AML-193 (cell line): ENCODE data around the gene SYNJ2.
A peak's percentile ranks its signal among the peaks of the same experiment; 100 is the strongest.
"Not testable (repeated sequence)": the region's sequence is repeated elsewhere in the genome, so short reads cannot be mapped to it uniquely, and the experiment has no call there.

Experiments used
- DNase-seq, 2 experiments: peaks; one replicate each; lab custom pipeline; 2025; lab: John Stamatoyannopoulos, UW

Gene SYNJ2

GRCh38 chr6:157981395-157982101 is at the start of gene SYNJ2:
TSS of gene SYNJ2 (plus strand) at chr6:157981863. CDS start at chr6:157981962, 99 bp downstream.
- peak; percentile 67 to 72 for DNase-seq

- DNase-seq: no peak
Observed at GRCh38 chr6:157935786-157936185, 45.9 kb upstream of the SYNJ2 start.

- no peak for DNase-seq
Observed at GRCh38 chr6:157937318-157937717, 44.3 kb upstream of the SYNJ2 start.

GRCh38 chr6:157937916-157938315 is 43.7 kb upstream of the SYNJ2 start:
- no peak for DNase-seq

GRCh38 chr6:157940375-157941036 is 41.2 kb upstream of the SYNJ2 start:
- DNase-seq: not testable (repeated sequence)

DNA sequence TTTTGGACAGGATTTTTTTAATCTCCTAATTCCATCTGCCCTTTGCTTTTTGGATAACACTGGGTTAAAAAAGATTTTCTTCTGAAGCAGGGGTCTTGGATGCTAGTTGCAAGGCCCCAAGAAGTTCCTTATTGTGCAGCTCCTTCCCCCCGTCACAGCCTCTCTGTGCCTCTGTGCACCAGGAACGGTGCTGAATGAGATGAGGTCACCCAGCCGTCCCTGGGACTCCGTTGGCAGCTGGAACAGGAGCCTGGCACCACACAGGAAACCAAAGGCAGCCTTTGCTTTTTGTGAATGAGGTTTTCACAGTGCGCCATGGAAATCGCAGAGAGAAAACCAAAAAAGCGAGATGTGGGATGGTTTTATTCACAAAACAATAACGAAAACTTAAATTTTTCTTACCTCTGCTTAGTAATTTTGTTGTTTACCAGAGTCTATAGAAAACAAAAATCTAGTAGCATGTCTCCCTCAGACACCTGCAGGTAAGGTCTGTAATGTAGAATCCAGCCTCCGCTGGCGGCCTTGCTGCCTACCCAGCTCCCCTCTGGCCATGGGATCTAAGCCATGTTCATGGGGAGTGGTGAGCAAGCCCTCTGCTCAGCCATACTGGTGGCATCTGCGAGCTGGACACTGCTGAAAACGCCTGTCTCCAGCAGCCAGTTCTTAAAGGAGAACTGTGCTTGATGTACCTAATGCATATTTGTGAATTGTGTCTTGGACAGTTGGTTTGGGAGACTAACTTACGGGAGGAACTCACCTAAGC is 40.4 kb upstream of the SYNJ2 start:
- DNase-seq: no peak

DNA sequence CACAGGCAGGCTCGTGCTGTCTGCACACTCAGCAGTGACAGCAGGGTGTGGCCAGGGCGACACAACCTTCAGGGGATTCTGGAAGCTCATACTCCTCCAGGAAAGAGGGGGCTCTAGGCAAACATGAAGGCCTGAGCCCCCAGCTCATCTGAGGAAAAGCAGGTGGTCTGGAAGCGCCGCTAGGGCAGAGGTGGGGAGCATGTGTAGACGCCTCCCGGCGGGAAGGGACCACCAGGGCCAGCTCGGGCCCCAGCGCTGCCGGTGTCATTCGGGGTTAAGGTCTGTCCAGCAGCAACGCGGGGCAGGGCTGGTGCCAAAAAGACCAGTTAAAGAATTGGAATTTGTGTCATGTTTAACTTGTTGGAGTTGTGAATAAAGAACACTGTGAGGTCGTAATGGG is 39.3 kb upstream of the SYNJ2 start:
- DNase-seq: no peak

DNA sequence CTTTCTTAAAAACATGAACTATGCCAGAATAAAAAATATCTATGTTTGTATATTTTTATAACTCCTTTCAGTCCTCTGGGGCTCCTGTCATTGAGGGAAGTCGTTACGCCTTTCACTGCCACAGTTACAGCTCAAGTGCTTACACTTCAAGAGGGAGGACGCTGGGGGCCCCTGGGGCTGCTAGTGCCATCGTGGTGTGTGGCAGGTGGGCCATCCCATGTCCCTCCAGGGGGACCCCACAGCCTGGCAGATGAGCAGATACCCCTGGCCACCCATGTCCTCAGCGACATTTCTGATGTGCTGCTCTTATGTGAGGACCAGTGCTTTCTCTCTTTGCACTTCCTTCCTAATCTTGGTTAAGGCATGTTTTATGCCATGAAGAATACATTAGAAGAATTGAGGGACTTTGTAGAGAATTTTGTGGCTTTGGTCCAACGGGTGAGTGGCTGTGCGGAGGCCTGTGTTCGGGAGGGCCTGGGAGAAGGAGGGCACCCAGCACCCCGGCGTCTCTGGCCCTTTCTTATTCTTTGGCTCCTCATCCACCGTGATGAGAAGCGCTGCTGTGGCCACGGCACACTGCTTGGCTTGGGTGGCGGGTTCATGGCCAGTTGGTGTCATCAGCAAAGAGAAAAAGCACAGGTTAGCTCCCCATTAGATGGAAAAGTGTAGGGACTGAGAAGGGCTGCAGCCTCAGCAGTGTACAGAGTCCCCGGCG is 38.3 kb upstream of the SYNJ2 start:
- DNase-seq: no peak

- DNase-seq: no peak
Observed at GRCh38 chr6:157943964-157944283, 37.7 kb upstream of the SYNJ2 start.

DNA sequence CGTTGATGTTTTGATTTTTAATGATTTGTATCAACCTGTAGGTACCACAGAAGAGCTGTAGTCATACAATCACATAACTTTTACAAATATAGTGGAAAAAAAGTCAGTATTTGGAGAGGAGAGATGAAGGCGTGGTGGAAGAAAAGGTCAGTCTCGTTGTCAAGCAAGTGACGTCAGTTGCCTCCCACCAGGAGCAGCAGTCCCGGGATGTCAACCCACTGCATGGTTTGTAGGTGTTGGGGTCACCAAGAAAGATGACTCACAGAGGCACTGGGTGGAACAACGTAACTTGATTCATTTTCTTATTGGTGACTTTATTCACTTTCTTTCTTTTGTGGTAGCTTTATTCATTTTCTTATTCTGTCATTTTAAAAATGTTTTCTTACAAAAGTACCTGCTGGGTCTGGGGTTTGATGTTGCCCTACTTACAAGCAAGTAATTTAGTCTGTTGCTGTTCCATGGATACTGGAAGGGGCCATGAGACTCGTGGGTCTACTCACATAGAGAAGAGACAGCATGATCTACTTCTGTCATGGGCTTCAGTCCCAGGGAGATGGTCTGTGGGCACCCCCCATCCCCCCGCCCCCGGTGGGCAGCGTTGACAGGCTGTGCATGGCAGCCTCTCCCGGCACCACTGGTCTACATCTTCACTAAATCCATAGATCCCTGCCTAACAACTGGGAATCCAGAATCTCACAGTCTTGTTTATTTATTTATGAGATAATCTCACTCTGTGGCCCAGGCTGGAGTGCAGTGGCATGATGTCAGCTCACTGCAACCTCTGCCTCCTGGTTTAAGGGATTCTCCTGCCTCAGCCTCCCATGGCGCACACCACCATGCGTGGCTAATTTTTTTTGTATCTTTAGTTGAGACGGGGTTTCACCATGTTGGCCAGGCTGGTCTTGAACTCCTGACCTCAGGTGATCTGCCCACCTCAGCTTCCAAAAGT is 36.4 kb upstream of the SYNJ2 start:
- no peak for DNase-seq

- DNase-seq: no peak
Observed at GRCh38 chr6:157946053-157946617, 35.5 kb upstream of the SYNJ2 start.

DNA sequence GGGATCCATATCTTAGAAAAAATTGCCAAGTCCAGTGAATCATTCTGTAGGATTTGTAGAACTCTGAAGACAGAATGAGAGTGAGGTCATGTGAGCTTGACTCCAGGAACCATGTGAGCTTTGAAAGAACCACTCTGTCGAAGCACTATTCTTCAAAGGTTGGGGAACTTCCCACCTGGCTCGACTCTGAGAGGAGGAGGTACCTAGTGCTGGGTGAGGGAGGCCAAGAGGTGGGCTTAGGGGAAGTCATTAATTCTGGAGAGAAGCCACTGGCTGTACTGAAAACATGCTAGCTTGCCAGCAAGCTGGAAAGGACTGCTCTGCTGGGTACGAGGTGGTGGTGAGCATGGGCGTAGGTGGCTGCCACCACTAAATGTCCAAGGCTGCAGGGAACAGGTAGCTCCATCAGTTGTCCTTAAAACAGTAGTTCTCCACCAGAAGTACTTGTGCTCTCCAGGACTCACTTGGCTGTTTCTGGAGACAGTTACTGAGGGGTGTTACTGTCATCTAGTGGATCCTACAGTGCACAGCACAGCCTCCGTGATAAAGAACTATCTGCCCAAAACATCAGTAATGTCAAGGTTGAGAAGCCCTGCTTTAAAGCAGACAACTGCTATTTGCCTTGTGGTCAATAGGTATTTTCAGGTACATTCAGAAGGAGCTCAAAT is 34.7 kb upstream of the SYNJ2 start:
- DNase-seq: peak; percentile 60 to 70

DNA sequence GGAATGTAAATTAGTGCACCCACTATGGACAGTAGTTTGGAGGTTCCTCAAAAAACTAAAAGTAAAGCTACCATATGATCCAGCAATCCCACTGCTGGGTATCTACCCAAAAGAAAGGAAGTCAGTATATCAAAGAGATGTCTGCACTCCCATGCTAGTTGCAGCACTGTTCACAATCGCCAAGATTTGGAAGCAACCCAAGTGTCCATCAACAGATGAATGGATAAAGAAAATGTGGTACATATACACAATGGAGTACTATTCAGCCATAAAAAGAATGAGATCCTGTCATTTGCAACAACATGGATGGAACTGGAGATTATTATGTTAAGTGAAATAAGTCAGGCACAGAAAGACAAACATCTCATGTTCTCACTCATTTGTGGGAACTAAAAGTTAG is 30.8 kb upstream of the SYNJ2 start:
- not testable (repeated sequence) for DNase-seq

DNA sequence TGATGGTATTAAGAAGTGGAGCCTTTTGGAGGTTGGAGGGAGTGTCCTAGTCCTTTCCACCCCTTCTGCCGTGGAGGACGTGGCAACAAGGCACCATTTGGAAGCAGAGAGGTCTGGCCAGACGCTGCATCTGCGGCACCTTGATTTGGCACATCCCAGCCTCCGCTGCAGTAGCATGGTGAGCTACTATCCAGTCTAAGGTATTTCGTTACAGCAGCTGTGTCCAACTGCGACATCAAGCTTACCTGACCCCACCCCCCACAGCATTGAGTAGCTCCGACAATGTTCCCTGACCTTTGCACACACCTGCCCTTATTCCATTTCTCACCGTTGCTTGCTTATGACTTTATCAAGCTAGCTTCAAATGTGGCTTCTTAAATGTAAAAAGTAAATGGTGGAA is 29.8 kb upstream of the SYNJ2 start:
- DNase-seq: no peak

DNA sequence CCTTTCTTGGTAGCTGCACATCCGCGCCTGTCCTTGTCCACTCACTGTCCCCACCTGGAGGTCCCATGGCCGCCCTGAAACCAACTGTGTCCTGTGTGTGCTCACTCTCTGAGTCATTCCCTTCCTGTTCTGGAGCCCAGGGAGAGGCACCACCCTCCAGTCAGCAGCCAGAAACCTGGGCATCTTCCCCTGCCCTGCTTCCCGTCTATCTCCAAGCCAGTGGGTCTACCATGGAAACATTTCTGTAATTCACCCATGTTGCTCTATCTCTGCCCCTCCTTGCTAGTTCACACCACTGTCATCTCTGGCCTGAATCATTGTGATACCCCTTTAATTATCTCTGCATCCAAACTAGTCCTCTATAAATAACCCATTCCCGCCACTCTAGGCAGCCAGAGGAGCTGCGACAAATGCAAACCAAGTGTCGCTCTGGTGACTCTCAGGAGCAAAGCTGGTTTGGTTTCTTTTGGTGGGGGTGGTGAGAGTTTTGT is 28.8 kb upstream of the SYNJ2 start:
- no peak for DNase-seq

GRCh38 chr6:157953580-157954091 is 28.0 kb upstream of the SYNJ2 start:
- no peak for DNase-seq

DNA sequence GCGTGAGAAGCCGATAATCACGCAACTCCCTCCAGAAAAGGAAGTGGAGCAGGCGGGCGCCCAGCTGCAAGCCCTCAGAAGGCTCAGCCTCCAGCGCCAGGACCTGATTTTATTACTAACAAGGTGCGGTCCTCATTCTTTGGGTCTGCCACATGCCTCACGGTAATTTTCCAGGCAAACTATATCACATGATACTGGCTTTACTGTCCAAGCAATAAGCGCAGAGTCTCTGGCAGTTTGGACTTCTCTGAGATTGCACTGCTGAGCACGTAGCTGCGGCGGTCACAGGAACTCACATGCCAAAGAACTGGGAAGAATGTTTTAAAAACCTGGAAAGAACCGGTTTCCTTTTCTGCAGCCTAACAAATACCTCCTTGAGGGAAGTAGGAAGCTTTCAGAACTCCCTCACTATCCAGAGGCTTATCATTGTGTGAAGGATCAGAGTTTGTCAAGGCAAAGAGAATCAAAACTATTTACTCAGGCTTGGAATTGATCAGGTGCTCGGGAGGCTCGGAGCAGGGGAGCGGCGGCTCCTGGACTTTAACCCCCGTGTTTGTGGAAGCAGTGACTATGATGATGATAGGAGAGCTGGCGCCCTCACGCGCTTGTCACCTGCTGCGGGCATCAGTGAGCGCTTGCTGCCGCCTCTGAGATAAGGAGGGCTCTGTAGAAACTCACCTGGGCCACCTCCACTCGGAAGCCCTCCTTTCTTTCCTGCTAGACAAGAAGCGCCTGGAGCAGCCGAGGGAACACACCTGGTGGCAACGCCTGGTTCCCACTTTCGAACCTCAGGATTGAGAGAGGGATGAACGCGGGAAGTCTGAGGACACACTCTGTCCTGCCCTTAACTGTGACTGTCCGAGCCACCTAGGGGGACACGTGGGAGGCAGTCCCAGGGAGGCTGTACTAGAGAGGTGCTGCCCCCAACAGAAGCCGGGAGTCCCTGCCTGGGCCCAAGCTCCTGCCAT is 27.2 kb upstream of the SYNJ2 start:
- DNase-seq: no peak

DNA sequence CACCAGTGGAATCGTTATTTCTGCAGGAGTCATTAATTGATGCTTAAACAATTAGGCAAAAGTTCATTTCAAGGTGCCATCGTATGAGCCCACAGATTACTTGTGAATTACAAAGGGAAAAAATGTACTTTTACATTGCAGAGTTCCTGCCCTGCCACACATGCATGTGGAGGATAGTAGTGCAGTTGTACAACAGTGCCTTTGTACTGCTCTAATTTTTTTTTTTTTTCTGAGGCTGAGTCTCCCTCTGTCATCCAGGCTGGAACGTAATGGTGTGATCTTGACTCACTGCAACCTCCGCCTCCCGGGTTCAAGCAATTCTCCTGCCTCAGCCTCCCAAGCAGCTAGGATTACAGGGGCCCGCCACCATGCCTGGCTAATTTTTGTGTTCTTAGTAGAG is 26.0 kb upstream of the SYNJ2 start:
- DNase-seq: no peak
